Prostate gland (tissue), 2 donors: Measurements from ENCODE around the gene COL4A1. TPM values are rescaled to one million over a fixed set of nuclear protein-coding genes. Genes with fewer than 3 reads are reported as not detected.

Experiments
- DNase-seq: peaks from one replicate; pipeline ENCODE4 v3.0.0-alpha.2; 2019; ENCODE audit warnings: low spot score
- H3K27ac ChIP-seq, 2 donors: fragments of 200-600 bp; sonication (generic); 2 replicates each; pipeline ENCODE4 v1.5.1; 2017 to 2019
- H3K27me3 ChIP-seq: fragments of 200-600 bp; sonication (generic); replicated peaks from 2 replicates; pipeline ENCODE4 v1.5.1; 2019; ENCODE audit not compliant: insufficient read depth
- H3K36me3 ChIP-seq, 2 donors: fragments of 200-600 bp; sonication (generic); 1 replicate in 1 of 2; 2 replicates in 1 of 2; pipeline versions ENCODE4 v1.5.1 to v1.8.1; 2017 to 2019
- H3K4me1 ChIP-seq: fragments of 200-600 bp; sonication (generic); replicated peaks from 2 replicates; pipeline ENCODE4 v1.5.1; 2019
- H3K4me3 ChIP-seq, 2 donors: fragments of 200-600 bp; sonication (generic); 2 replicates each; pipeline ENCODE4 v1.5.1; 2017 to 2019
- H3K9me3 ChIP-seq: fragments of 200-600 bp; sonication (generic); 2 replicates; pipeline ENCODE4 v1.5.1; 2017
- POLR2A ChIP-seq: fragments of 450-650 bp; IDR thresholded peaks from one replicate; pipeline ENCODE4 v1.6.1; 2016; ENCODE audit warnings: antibody characterized with exemption, mild to moderate bottlenecking
- POLR2AphosphoS5 ChIP-seq: sonication (generic); formaldehyde crosslinking; IDR thresholded peaks from one replicate; pipeline ENCODE4 v1.6.1; 2017; ENCODE audit warnings: antibody characterized with exemption
- WGBS: methylation state at CpG from one replicate; pipeline ENCODE4 v1.1.5; 2018; 5-methylcytosine and 5-hydroxymethylcytosine counted together
- intact Hi-C: fragments of 100-400 bp; cut with DNase I; formaldehyde crosslinking; loops from one replicate; pipeline ENCODE4 v1.14.2; 2022
- total RNA-seq, 2 donors: library from RNA; depleted of rRNA; stranded (reverse); fragments of >200 nt; gene quantifications; one replicate each; pipeline ENCODE4 v1.1.0, GENCODE V29; 2016
- TF ChIP-seq, protein P1 (sequence below), 4 experiments: fragments of 200-600 bp in 2 of 4; fragments of 450-650 bp in 2 of 4; sonication (generic) in 2 of 4; IDR thresholded peaks; 1 replicate in 3 of 4; 2 replicates in 1 of 4; pipeline ENCODE4 v1.5.1; 2016 to 2019; ENCODE audit warnings: antibody characterized with exemption in 4 of 4, mild to moderate bottlenecking in 2 of 4, moderate library complexity in 2 of 4

COL4A1 gene
- total RNA-seq, 2 donors from 2014 or later: 37.3 to 132 TPM

DNA sequence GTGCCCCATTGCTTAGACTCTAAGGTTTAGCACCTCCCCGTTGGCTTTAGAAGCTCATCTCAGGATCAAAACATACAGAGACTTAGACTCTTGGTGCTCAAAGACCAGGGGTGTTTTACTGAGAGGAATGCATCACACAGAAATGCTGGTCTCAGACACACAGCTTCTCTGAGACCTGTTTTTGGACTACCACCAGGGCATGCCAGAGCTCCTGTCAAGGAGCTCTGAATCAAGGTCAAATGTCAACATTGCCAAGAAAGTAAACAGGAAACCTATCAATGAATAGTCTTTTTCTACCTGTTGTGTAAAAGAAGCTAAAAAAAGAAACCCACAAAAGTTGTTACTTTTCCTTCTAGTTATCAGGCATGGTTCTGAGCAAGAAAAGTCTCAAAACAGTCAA, 149.2 kb downstream of the COL4A1 start:
- Histone ChIP-seq H3K36me3 (peaks cover 0 to 4% of the 10 kb centered on the region in 2 donors), H3K27me3 (no peaks in the 10 kb centered on the region), H3K4me1 (no peaks in the 10 kb centered on the region), H3K4me3 (no peak overlapping the region), H3K9me3 (no peaks in the 10 kb centered on the region), H3K27ac (no peak overlapping the region)
- 67% methylated on average over 1 of the region's 1 CpG for WGBS
- intact Hi-C loops: no loop called here
- TF ChIP-seq POLR2AphosphoS5: no peak
- no peak for TF ChIP-seq POLR2A
- TF ChIP-seq, protein P1, sequence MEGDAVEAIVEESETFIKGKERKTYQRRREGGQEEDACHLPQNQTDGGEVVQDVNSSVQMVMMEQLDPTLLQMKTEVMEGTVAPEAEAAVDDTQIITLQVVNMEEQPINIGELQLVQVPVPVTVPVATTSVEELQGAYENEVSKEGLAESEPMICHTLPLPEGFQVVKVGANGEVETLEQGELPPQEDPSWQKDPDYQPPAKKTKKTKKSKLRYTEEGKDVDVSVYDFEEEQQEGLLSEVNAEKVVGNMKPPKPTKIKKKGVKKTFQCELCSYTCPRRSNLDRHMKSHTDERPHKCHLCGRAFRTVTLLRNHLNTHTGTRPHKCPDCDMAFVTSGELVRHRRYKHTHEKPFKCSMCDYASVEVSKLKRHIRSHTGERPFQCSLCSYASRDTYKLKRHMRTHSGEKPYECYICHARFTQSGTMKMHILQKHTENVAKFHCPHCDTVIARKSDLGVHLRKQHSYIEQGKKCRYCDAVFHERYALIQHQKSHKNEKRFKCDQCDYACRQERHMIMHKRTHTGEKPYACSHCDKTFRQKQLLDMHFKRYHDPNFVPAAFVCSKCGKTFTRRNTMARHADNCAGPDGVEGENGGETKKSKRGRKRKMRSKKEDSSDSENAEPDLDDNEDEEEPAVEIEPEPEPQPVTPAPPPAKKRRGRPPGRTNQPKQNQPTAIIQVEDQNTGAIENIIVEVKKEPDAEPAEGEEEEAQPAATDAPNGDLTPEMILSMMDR (IDR thresholded peaks at IDR 0.05): no peak
- no peak for DNase-seq

DNA sequence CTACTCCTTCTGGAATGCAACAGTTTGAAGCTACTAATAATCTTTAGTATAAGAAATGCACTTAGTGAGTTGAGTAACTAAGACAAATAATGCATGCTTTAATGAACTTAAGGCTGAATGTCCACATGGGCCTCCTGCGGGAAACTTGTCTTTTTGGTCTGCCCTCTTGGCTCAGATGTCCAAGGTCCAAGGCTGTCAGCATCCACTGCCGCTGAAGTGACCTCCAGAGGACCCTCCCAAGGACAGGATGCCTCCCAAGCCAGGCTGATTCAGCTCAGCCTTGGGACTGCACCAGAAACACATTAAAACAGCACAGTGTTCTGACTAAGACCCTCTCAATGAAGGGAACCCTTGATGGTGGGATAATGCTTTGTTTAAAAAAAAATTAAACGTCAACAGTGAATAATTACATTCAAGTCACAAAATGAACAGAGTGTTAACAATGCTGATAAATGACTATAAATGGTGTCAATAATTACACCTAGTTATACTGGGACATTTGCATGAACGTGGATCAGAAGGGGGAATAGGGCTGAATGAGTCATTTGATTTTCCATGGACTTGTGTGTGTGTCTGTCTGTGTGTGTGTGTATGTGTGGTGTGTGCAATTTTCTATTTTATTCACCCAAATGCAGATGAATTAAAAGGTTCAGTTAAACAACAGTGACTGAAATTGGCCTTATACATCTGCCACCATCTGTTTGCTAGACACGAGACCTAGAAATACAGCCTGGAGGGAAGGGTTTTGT, 150.5 kb downstream of the COL4A1 start:
- no peaks in the 10 kb centered on the region for H3K4me1 ChIP-seq
- no peak for DNase-seq
- H3K27me3 ChIP-seq: no peaks in the 10 kb centered on the region
- 60% methylated on average over 5 of the region's 5 CpGs for WGBS
- TF ChIP-seq POLR2A (no peak), POLR2AphosphoS5 (no peak)
- TF ChIP-seq, protein P1 (IDR thresholded peaks at IDR 0.05): no peak
- peaks cover 0 to 4% of the 10 kb centered on the region in 2 donors for H3K36me3 ChIP-seq
- no peak overlapping the region for H3K27ac ChIP-seq
- intact Hi-C loops: no loop called here
- H3K9me3 ChIP-seq: no peaks in the 10 kb centered on the region
- H3K4me3 ChIP-seq: no peak overlapping the region

DNA sequence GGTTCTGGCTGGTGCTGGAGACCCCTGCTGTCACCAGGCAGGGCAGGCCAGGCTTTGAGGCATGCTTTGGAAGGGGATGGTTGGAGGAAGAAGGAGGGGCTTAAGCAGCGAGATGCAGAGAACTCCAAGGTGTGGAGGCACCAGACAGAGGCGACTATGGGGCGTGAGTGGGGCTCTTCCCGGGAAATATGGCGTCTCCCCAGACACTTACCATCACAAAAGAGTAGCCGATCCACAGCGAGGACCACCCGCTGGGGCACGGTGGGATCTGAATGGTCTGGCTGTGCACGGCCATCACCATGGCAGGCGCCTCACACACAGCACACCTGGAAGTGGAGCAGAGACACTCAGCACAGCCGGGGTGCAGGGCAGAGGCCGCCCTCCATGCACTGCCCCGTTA, 151.9 kb downstream of the COL4A1 start:
- no peaks in the 10 kb centered on the region for H3K9me3 ChIP-seq
- H3K27me3 ChIP-seq: no peaks in the 10 kb centered on the region
- 87% methylated on average over 13 of the region's 14 CpGs for WGBS
- no peak overlapping the region for H3K4me3 ChIP-seq
- no peaks in the 10 kb centered on the region for H3K36me3 ChIP-seq
- TF ChIP-seq POLR2A (no peak), POLR2AphosphoS5 (no peak)
- TF ChIP-seq, protein P1 (IDR thresholded peaks at IDR 0.05): no peak
- H3K4me1 ChIP-seq: no peaks in the 10 kb centered on the region
- no peak for DNase-seq
- no peak overlapping the region for H3K27ac ChIP-seq
- intact Hi-C loops: no loop called here

DNA sequence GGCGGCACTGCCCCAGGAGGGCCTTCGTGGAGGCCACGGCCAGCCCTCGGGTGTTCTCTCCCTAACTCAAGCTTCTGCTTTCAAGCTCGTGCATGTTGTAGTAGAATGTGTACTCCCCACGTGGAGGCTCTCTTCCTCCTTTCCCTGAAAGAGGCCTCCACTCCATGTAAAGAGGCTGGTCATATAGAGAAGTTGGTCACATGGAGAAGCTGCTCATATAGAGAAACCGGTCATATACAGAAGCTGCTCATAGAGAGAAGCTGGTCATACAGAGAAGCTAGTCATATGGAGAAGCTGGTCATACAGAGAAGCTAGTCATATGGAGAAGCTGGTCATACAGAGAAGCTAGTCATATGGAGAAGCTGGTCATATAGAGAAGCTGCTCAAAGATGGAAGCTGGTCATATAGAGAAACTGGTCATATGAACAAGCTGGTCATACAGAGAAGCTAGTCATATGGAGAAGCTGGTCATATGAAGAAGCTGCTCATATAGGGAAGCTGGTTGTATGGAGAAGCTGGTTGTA, 152.5 kb downstream of the COL4A1 start:
- H3K9me3 ChIP-seq: no peaks in the 10 kb centered on the region
- H3K4me1 ChIP-seq: no peaks in the 10 kb centered on the region
- TF ChIP-seq POLR2A: no peak
- TF ChIP-seq, protein P1 (IDR thresholded peaks at IDR 0.05): no peak
- TF ChIP-seq POLR2AphosphoS5: no peak
- intact Hi-C loops: no loop called here
- no peaks in the 10 kb centered on the region for H3K36me3 ChIP-seq
- no peak for DNase-seq
- H3K27ac ChIP-seq: no peak overlapping the region
- WGBS: 78% methylated on average over 7 of the region's 7 CpGs
- H3K4me3 ChIP-seq: no peak overlapping the region
- H3K27me3 ChIP-seq: no peaks in the 10 kb centered on the region

DNA sequence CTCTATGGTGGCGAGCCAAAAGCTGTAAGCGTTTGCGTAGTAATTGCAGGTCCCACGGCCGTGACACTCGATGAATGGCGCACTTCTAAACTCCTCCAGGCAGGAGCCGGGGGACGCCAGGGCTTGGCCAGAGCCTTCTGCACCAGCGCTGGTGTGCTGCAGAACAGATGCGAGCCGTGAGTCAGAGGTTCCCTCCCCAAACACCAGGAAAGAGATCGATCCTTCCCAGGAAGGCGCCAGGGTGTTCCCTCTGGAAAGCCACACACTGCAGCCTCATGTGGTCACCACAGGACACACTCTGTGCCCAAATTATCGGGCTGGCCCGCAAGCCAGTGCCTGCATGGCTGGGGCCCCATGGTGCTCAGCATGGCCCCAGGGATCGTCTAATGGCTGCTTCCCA, 154.6 kb downstream of the COL4A1 start:
- no peaks in the 10 kb centered on the region for H3K36me3 ChIP-seq
- no peaks in the 10 kb centered on the region for H3K4me1 ChIP-seq
- no peaks in the 10 kb centered on the region for H3K27me3 ChIP-seq
- 95% methylated on average over 17 of the region's 17 CpGs for WGBS
- no peaks in the 10 kb centered on the region for H3K9me3 ChIP-seq
- TF ChIP-seq POLR2AphosphoS5 (no peak), POLR2A (no peak)
- TF ChIP-seq, protein P1 (IDR thresholded peaks at IDR 0.05): no peak
- no peak for DNase-seq
- H3K4me3 ChIP-seq: no peak overlapping the region
- intact Hi-C loops: no loop called here
- no peak overlapping the region for H3K27ac ChIP-seq
